H1 (cell line): ENCODE data around the gene MSL1. TPM values are rescaled to one million over a fixed set of nuclear protein-coding genes. Genes with fewer than 3 reads are reported as not detected.
A peak's percentile ranks its signal among the peaks of the same experiment; 100 is the strongest.

ENCODE experiments used
- CTCF ChIA-PET: fragments of 300-600 bp; sonication (Branson Sonifier 250); formaldehyde crosslinking; loops from one replicate; lab custom pipeline; 2021; ENCODE audit not compliant: partially characterized antibody; lab: Charles Lee
- POLR2A ChIA-PET: fragments of 300-600 bp; sonication (Branson Sonifier 250); formaldehyde crosslinking; loops from one replicate; lab custom pipeline; 2021; ENCODE audit warnings: inconsistent platforms; ENCODE audit not compliant: partially characterized antibody; lab: Charles Lee
- DNase-seq, 2 experiments: peaks; one replicate each; pipeline versions ENCODE4 v3.0.0 to v3.0.0-alpha.2; 2010 to 2022; ENCODE audit warnings: low spot score in 2 of 2, low read depth in 1 of 2, mixed read lengths in 1 of 2
- FAIRE-seq: peaks from 2 replicates; lab custom pipeline; 2011; peaks lifted over from hg19 to GRCh38; lab: Jason Lieb, UNC
- H2AFZ ChIP-seq: 2 replicates; pipeline ENCODE4 v1.8.1; 2012; ENCODE audit warnings: low read length, inconsistent platforms
- H2AK5ac ChIP-seq: 2 replicates; pipeline ENCODE4 v1.6.1; 2013; ENCODE audit warnings: low read depth, low read length
- H2BK120ac ChIP-seq: replicated peaks from 2 replicates; pipeline ENCODE3; 2013; ENCODE audit warnings: low read depth, low read length, inconsistent platforms
- H2BK12ac ChIP-seq: 2 replicates; pipeline ENCODE4 v1.6.1; 2013; ENCODE audit warnings: low read depth, low read length
- H2BK15ac ChIP-seq: 2 replicates; pipeline ENCODE4 v1.6.1; 2013; ENCODE audit warnings: low read length
- H2BK20ac ChIP-seq: 2 replicates; pipeline ENCODE4 v1.6.1; 2013; ENCODE audit warnings: low read length
- H2BK5ac ChIP-seq: 2 replicates; pipeline ENCODE4 v1.6.1; 2013; ENCODE audit warnings: low read depth, low read length
- H3K14ac ChIP-seq: 2 replicates; pipeline ENCODE4 v1.6.1; 2013; ENCODE audit warnings: inconsistent platforms; ENCODE audit not compliant: insufficient read length
- H3K18ac ChIP-seq: 2 replicates; pipeline ENCODE4 v1.6.1; 2013; ENCODE audit warnings: low read length; ENCODE audit errors: extremely low read depth
- H3K23ac ChIP-seq: 2 replicates; pipeline ENCODE4 v1.6.1; 2013; ENCODE audit warnings: inconsistent platforms; ENCODE audit not compliant: insufficient read length
- H3K23me2 ChIP-seq: 2 replicates; pipeline ENCODE4 v1.6.1; 2013; ENCODE audit warnings: low read depth, low read length
- H3K27ac ChIP-seq: 2 replicates; pipeline ENCODE4 v1.6.1; 2011; ENCODE audit warnings: low read depth, low read length, inconsistent platforms
- H3K27me3 ChIP-seq, 4 experiments: replicated peaks in 1 of 4; 1 replicate in 1 of 4; 2 replicates in 3 of 4; pipeline versions ENCODE4 v1.6.1 to v1.8.1; 2011 to 2013; ENCODE audit warnings: low read length in 3 of 4, mild to moderate bottlenecking in 3 of 4, inconsistent platforms in 2 of 4, mixed read lengths in 2 of 4, moderate library complexity in 1 of 4; ENCODE audit not compliant: control insufficient read depth in 3 of 4, insufficient read depth in 3 of 4; ENCODE audit errors: extremely low read depth in 1 of 4
- H3K36me3 ChIP-seq, 4 experiments: 2 replicates each; pipeline versions ENCODE4 v1.6.1 to v1.8.1; 2011 to 2013; ENCODE audit warnings: mild to moderate bottlenecking in 4 of 4, low read length in 3 of 4, moderate library complexity in 2 of 4, control low read depth in 1 of 4, inconsistent platforms in 1 of 4; ENCODE audit not compliant: insufficient read depth in 4 of 4, control insufficient read depth in 2 of 4
- H3K4ac ChIP-seq: replicated peaks from 2 replicates; pipeline ENCODE3; 2013; ENCODE audit warnings: low read length, low read depth, mixed read lengths, inconsistent platforms; ENCODE audit not compliant: insufficient read length
- H3K4me1 ChIP-seq, 4 experiments: replicated peaks in 1 of 4; 1 replicate in 1 of 4; 2 replicates in 3 of 4; pipeline versions ENCODE4 v1.6.1 to v1.8.1; 2011 to 2013; ENCODE audit warnings: low read length in 3 of 4, inconsistent platforms in 2 of 4, mixed read lengths in 1 of 4; ENCODE audit not compliant: insufficient read depth in 4 of 4, control insufficient read depth in 3 of 4
- H3K4me2 ChIP-seq, 2 experiments: 2 replicates each; pipeline versions ENCODE4 v1.6.1 to v1.8.1; 2011 to 2013; ENCODE audit warnings: low read depth in 2 of 2, low read length in 2 of 2, control low read depth in 1 of 2, inconsistent platforms in 1 of 2, mild to moderate bottlenecking in 1 of 2; ENCODE audit not compliant: insufficient read depth in 1 of 2
- H3K4me3 ChIP-seq, 4 experiments: fragments of 200-600, 300-600 bp in 1 of 4; sonication (generic), shearing (Covaris generic), sonication (Bioruptor Twin) in 1 of 4; 2 replicates each; pipeline versions ENCODE4 v1.5.1 to v1.8.1; 2011 to 2016; ENCODE audit warnings: low read length in 4 of 4, low read depth in 3 of 4, control low read depth in 2 of 4, inconsistent platforms in 2 of 4, mild to moderate bottlenecking in 2 of 4, mixed read lengths in 1 of 4, moderate library complexity in 1 of 4; ENCODE audit not compliant: insufficient read depth in 2 of 4; ENCODE audit errors: extremely low read depth in 1 of 4
- H3K56ac ChIP-seq: replicated peaks from 2 replicates; pipeline ENCODE3; 2013; ENCODE audit warnings: low read depth, mild to moderate bottlenecking, mixed read lengths, low read length, inconsistent platforms; ENCODE audit not compliant: insufficient read length
- H3K79me1 ChIP-seq: 2 replicates; pipeline ENCODE4 v1.6.1; 2013; ENCODE audit warnings: low read depth, low read length, control low read depth
- H3K79me2 ChIP-seq, 2 experiments: 2 replicates each; pipeline versions ENCODE4 v1.6.1 to v1.8.1; 2012 to 2013; ENCODE audit warnings: low read length in 2 of 2, mild to moderate bottlenecking in 2 of 2, inconsistent platforms in 1 of 2; ENCODE audit not compliant: insufficient read depth in 2 of 2, control insufficient read depth in 1 of 2
- H3K9ac ChIP-seq, 4 experiments: replicated peaks in 1 of 4; 1 replicate in 1 of 4; 2 replicates in 3 of 4; pipeline versions ENCODE4 v1.6.1 to v1.8.1; 2011 to 2013; ENCODE audit warnings: low read depth in 3 of 4, low read length in 3 of 4, control low read depth in 2 of 4, mild to moderate bottlenecking in 2 of 4, moderate library complexity in 2 of 4, inconsistent platforms in 1 of 4; ENCODE audit errors: extremely low read depth in 1 of 4
- H3K9me3 ChIP-seq, 2 experiments: 2 replicates each; pipeline versions ENCODE4 v1.6.1 to v1.8.1; 2012 to 2013; ENCODE audit warnings: mild to moderate bottlenecking in 2 of 2, moderate library complexity in 2 of 2, control low read depth in 1 of 2, inconsistent platforms in 1 of 2, low read depth in 1 of 2, low read length in 1 of 2, mixed read lengths in 1 of 2; ENCODE audit not compliant: insufficient read depth in 2 of 2
- H4K20me1 ChIP-seq, 2 experiments: replicated peaks in 1 of 2; 2 replicates each; pipeline versions ENCODE3 to v1.8.1; 2011 to 2013; ENCODE audit warnings: inconsistent platforms in 2 of 2, low read length in 2 of 2, mild to moderate bottlenecking in 1 of 2; ENCODE audit not compliant: insufficient read depth in 2 of 2, control insufficient read depth in 1 of 2
- H4K5ac ChIP-seq: 2 replicates; pipeline ENCODE4 v1.6.1; 2013; ENCODE audit warnings: low read length, low read depth, mixed read lengths, inconsistent platforms; ENCODE audit not compliant: insufficient read length
- H4K8ac ChIP-seq: 2 replicates; pipeline ENCODE4 v1.8.0; 2013; ENCODE audit warnings: mild to moderate bottlenecking, moderate library complexity, low read length, inconsistent platforms; ENCODE audit not compliant: insufficient read depth; ENCODE audit errors: extremely low read depth
- H4K91ac ChIP-seq: replicated peaks from 2 replicates; pipeline ENCODE3; 2013; ENCODE audit warnings: low read length, mixed read lengths, inconsistent platforms; ENCODE audit not compliant: insufficient read length
- ASH2L ChIP-seq: fragments of 200-600, 300-600 bp; sonication (generic); IDR thresholded peaks from one replicate; pipeline ENCODE4 v1.7.1; 2017; ENCODE audit warnings: low read length
- CHD2 ChIP-seq: IDR thresholded peaks from 2 replicates; pipeline ENCODE4 v1.6.1; 2012; ENCODE audit warnings: low read length, improper control_type of control experiment
- E2F6 ChIP-seq: IDR thresholded peaks from 2 replicates; pipeline ENCODE4 v1.6.1; 2012; ENCODE audit warnings: inconsistent platforms
- EGR1 ChIP-seq: IDR thresholded peaks from 2 replicates; pipeline ENCODE4 v1.6.1; 2011; ENCODE audit warnings: low read depth, low read length, borderline replicate concordance
- POLR2A ChIP-seq, 2 experiments: IDR thresholded peaks; 1 replicate in 1 of 2; 2 replicates in 1 of 2; pipeline ENCODE4 v1.6.1; 2011; ENCODE audit warnings: low read depth in 2 of 2, low read length in 2 of 2, mild to moderate bottlenecking in 2 of 2; ENCODE audit errors: control extremely low read depth in 1 of 2
- RBBP5 ChIP-seq: IDR thresholded peaks from 2 replicates; pipeline ENCODE4 v1.7.1; 2012; ENCODE audit warnings: low read depth, mild to moderate bottlenecking, inconsistent platforms, low read length, moderate library complexity, borderline replicate concordance
- SAP30 ChIP-seq: fragments of 300-600 bp; sonication (generic); IDR thresholded peaks from 2 replicates; pipeline ENCODE4 v1.7.1; 2012; ENCODE audit warnings: low read length, moderate library complexity, mild to moderate bottlenecking, inconsistent platforms; ENCODE audit not compliant: insufficient read depth, insufficient replicate concordance
- SP1 ChIP-seq: IDR thresholded peaks from 2 replicates; pipeline ENCODE4 v1.6.1; 2011; ENCODE audit warnings: low read depth, low read length
- TBP ChIP-seq: IDR thresholded peaks from 2 replicates; pipeline ENCODE4 v1.6.1; 2011; ENCODE audit warnings: low read depth, low read length, improper control_type of control experiment
- WGBS, 2 experiments: shearing (Covaris generic) in 1 of 2; methylation state at CpG; one replicate each; pipeline versions ENCODE4 v1.1.6 to v1.1.7; 2013 to 2015; ENCODE audit warnings: low lambda C conversion rate in 2 of 2, mixed read lengths in 2 of 2, inconsistent platforms in 1 of 2, low coverage in 1 of 2, missing lambda C conversion rate in 1 of 2; ENCODE audit not compliant: insufficient replicate concordance in 2 of 2, insufficient coverage in 1 of 2, insufficient read length in 1 of 2; ENCODE audit errors: extremely low coverage in 1 of 2, missing lambda C conversion rate in 1 of 2; 5-methylcytosine and 5-hydroxymethylcytosine counted together
- polyA plus RNA-seq, 7 experiments: library from polyadenylated mRNA; depleted of rRNA in 3 of 7; stranded (reverse) in 5 of 7; unstranded in 2 of 7; fragments of >200 nt in 5 of 7; fragments of 200-250 nt in 2 of 7; gene quantifications; 1 replicate in 5 of 7; 2 replicates in 1 of 7; 4 replicates in 1 of 7; pipeline versions ENCODE4 v1.2.1 to v1.2.3, GENCODE V29; 2011 to 2013; ENCODE audit warnings: missing spikeins in 2 of 7, mixed read lengths in 2 of 7
- total RNA-seq: library from RNA; stranded (reverse); fragmentation: NEBNext Ultra II Directional; extraction: Animal tissue kit (Norgen Biotek cat#: 25700); gene quantifications from 2 replicates; pipeline ENCODE4 v1.2.1, GENCODE V29; 2021

Gene MSL1
- total and polyA plus RNA-seq, 2 of the 8 experiments (the other 6 are each of a cell fraction or from before 2014, with no cell fraction given), result 24.1 to 66.5 TPM

GRCh38 chr17:40111221-40112128 is 10.3 kb upstream of the MSL1 start:
- peak; percentile 42 for FAIRE-seq
- H3K23me2 ChIP-seq, result no peaks in the 10 kb centered on the region
- no peak overlapping the region for H4K8ac ChIP-seq
- peak overlapping the region; percentile 13 for H4K5ac ChIP-seq
- H2AK5ac ChIP-seq, result 0 out of 2 replicates have a peak overlapping the region, but pooled peaks have one; percentile 26
- H3K36me3 ChIP-seq, result no peaks in the 10 kb centered on the region
- peaks cover 38 to 50% (median 42%) of the 10 kb centered on the region in 4 experiments for H3K4me1 ChIP-seq
- peak overlapping the region; percentile 70 for H4K91ac ChIP-seq
- no peaks in the 10 kb centered on the region for H4K20me1 ChIP-seq
- WGBS, 2 experiments, result 11% methylated on average over 10 of the region's 12 CpGs; no CpG with 5 or more reads in 1 of the 2 experiments
- no peaks in the 10 kb centered on the region for H3K79me1 ChIP-seq
- peak overlapping the region; percentile 20 for H3K4ac ChIP-seq
- peak overlapping the region; percentile 54; the same call in 1 of the 2 replicates for H2BK5ac ChIP-seq
- H3K27me3 ChIP-seq, result peaks cover 0 to 16% (median 11%) of the 10 kb centered on the region in 4 experiments; a peak in 6 of 7 replicates
- peak overlapping the region; percentile 91; the same call in 1 of the 2 replicates for H2BK12ac ChIP-seq
- no peaks in the 10 kb centered on the region for H3K79me2 ChIP-seq
- no peak overlapping the region for H3K14ac ChIP-seq
- peak overlapping the region; percentile 36; the same call in 1 of the 2 replicates for H3K27ac ChIP-seq
- ChIA-PET CTCF (interaction anchor here (0.7 to 8.9 kb wide), 25 partner anchors 9 to 1892 kb away, joined by 3 to 135 read pairs (median 20); partner anchors contain the start of genes CASC3, CSF3, MED24 and MSL1), POLR2A (interaction anchor here (0.6 to 16.7 kb wide), 9 partner anchors 12 to 196 kb away, joined by 3 to 399 read pairs (median 4); partner anchors contain the start of genes CASC3, MSL1, NR1D1 and WIPF2)
- peak overlapping the region; percentile 5 for H2BK120ac ChIP-seq
- H2BK20ac ChIP-seq, result no peak overlapping the region
- H3K23ac ChIP-seq, result no peak overlapping the region
- H2BK15ac ChIP-seq, result no peak overlapping the region
- peak overlapping the region; percentile 93 for H3K18ac ChIP-seq
- no peak overlapping the region for H3K56ac ChIP-seq
- H3K4me3 ChIP-seq, result no peak overlapping the region
- H3K9me3 ChIP-seq, result no peaks in the 10 kb centered on the region
- no peak overlapping the region for H2AFZ ChIP-seq
- DNase-seq, result peak in 1 of 2 experiments; percentile 86
- H3K4me2 ChIP-seq, result peak overlapping the region; percentile 34 to 58
- H3K9ac ChIP-seq, result peak overlapping the region in 1 of 4 experiments; percentile 20; a peak in 1 of 7 replicates
- TF ChIP-seq RBBP5, result peak; percentile 60; the same call in 1 of the 2 replicates
- peak in 1 of 2 experiments; percentile 56; a peak in 2 of 3 replicates for TF ChIP-seq POLR2A (IDR thresholded peaks at IDR 0.05; ENCODE audit: control extremely low read depth in 1 of 2, low read depth in 2 of 2, low read length in 2 of 2)
- peak; percentile 86 for TF ChIP-seq ASH2L
- peak; percentile 32; the same call in 1 of the 2 replicates for TF ChIP-seq E2F6
- TF ChIP-seq TBP, result 0 out of 2 replicates have a peak, but pooled peaks have one; percentile 34
- no peak for TF ChIP-seq SAP30
- TF ChIP-seq SP1, result peak; percentile 16; the same call in 1 of the 2 replicates
- 0 out of 2 replicates have a peak, but pooled peaks have one; percentile 7 for TF ChIP-seq EGR1
- TF ChIP-seq CHD2, result 0 out of 2 replicates have a peak, but pooled peaks have one; percentile 15
